NT2/D1 (cell line): ENCODE measurements around the gene CBY1.

Experiments used
- DNase-seq: peaks from one replicate; pipeline ENCODE4 v3.0.0-alpha.2; 2011; ENCODE audit warnings: low read depth, low spot score
- H3K27me3 ChIP-seq: 2 replicates; pipeline ENCODE4 v1.6.0; 2011; ENCODE audit warnings: mild to moderate bottlenecking; ENCODE audit not compliant: insufficient read length, insufficient read depth
- H3K36me3 ChIP-seq: 2 replicates; pipeline ENCODE4 v1.6.1; 2011; ENCODE audit warnings: mild to moderate bottlenecking, low read length, mixed read lengths; ENCODE audit not compliant: insufficient read depth, insufficient read length
- H3K4me1 ChIP-seq: 2 replicates; pipeline ENCODE4 v1.5.1; 2011; ENCODE audit not compliant: insufficient read depth, insufficient read length
- H3K4me3 ChIP-seq: 2 replicates; pipeline ENCODE4 v1.5.1; 2011; ENCODE audit warnings: low read depth; ENCODE audit not compliant: insufficient read length
- H3K9ac ChIP-seq: 2 replicates; pipeline ENCODE4 v1.6.0; 2011; ENCODE audit warnings: low read depth; ENCODE audit not compliant: insufficient read length
- H3K9me3 ChIP-seq: 2 replicates; pipeline ENCODE4 v1.5.1; 2011; ENCODE audit warnings: mild to moderate bottlenecking, low read length; ENCODE audit not compliant: insufficient read depth
- SUZ12 ChIP-seq: IDR thresholded peaks from 2 replicates; pipeline ENCODE4 v1.6.1; 2011; ENCODE audit not compliant: insufficient read length, insufficient read depth; ENCODE audit errors: extremely low read depth
- YY1 ChIP-seq: IDR thresholded peaks from 2 replicates; pipeline ENCODE4 v1.6.1; 2011; ENCODE audit not compliant: insufficient read length, insufficient read depth
- ZNF274 ChIP-seq: IDR thresholded peaks from 2 replicates; pipeline ENCODE4 v1.6.1; 2011; ENCODE audit warnings: mild to moderate bottlenecking, low read depth, low read length

Gene CBY1

GRCh38 chr22:38697425-38698089, 41.1 kb downstream of the CBY1 start:
- H3K9me3 ChIP-seq = no peaks in the 10 kb centered on the region
- H3K36me3 ChIP-seq = peaks cover 41% of the 10 kb centered on the region
- no peak for TF ChIP-seq SUZ12
- no peak for TF ChIP-seq ZNF274
- TF ChIP-seq YY1 = no peak
- no peak for DNase-seq
- H3K4me3 ChIP-seq = no peak overlapping the region
- no peaks in the 10 kb centered on the region for H3K27me3 ChIP-seq
- no peak overlapping the region for H3K9ac ChIP-seq
- peaks cover 3% of the 10 kb centered on the region for H3K4me1 ChIP-seq

- Histone ChIP-seq H3K4me3 (peak overlapping the region; percentile 80), H3K4me1 (peaks cover 4% of the 10 kb centered on the region)
Measured at GRCh38 chr22:38698407-38699094, 42.1 kb downstream of the CBY1 start.

GRCh38 chr22:38699143-38699542, 42.7 kb downstream of the CBY1 start:
- Histone ChIP-seq H3K4me1 (peaks cover 4% of the 10 kb centered on the region), H3K36me3 (peaks cover 29% of the 10 kb centered on the region), H3K27me3 (no peaks in the 10 kb centered on the region), H3K4me3 (peak overlapping the region; percentile 80), H3K9ac (peak overlapping the region; percentile 86), H3K9me3 (no peaks in the 10 kb centered on the region)
- DNase-seq = no peak
- TF ChIP-seq SUZ12 (no peak), ZNF274 (no peak), YY1 (no peak)

More at GRCh38 chr22:38698407-38699094, 42.1 kb downstream of the CBY1 start:
- Histone ChIP-seq H3K9ac (no peak overlapping the region), H3K27me3 (no peaks in the 10 kb centered on the region), H3K36me3 (peaks cover 33% of the 10 kb centered on the region), H3K9me3 (no peaks in the 10 kb centered on the region)
- TF ChIP-seq YY1 (no peak), SUZ12 (no peak), ZNF274 (no peak)
- DNase-seq = no peak

GRCh38 chr22:38699784-38700183, 43.3 kb downstream of the CBY1 start:
- Histone ChIP-seq H3K4me1 (peaks cover 4% of the 10 kb centered on the region), H3K36me3 (peaks cover 26% of the 10 kb centered on the region), H3K9me3 (no peaks in the 10 kb centered on the region), H3K4me3 (peak overlapping the region; percentile 80), H3K27me3 (no peaks in the 10 kb centered on the region), H3K9ac (peak overlapping the region; percentile 86)
- TF ChIP-seq SUZ12 = no peak
- no peak for TF ChIP-seq ZNF274
- TF ChIP-seq YY1 = no peak
- no peak for DNase-seq

- Histone ChIP-seq H3K27me3 (no peaks in the 10 kb centered on the region), H3K9me3 (no peaks in the 10 kb centered on the region), H3K4me3 (peak overlapping the region; percentile 80), H3K4me1 (peaks cover 4% of the 10 kb centered on the region), H3K9ac (peak overlapping the region; percentile 86), H3K36me3 (peaks cover 26% of the 10 kb centered on the region)
- DNase-seq = no peak
- no peak for TF ChIP-seq SUZ12
- no peak for TF ChIP-seq YY1
Measured at GRCh38 chr22:38700270-38700788, 43.9 kb downstream of the CBY1 start.

- DNase-seq = peak; percentile 82
- Histone ChIP-seq H3K9ac (peak within 1 kb of the TSS; percentile 86), H3K4me1 (peaks cover 4% of the 10 kb centered on the region), H3K36me3 (peaks cover 22% of the 10 kb centered on the region), H3K4me3 (peak within 1 kb of the TSS; percentile 80), H3K9me3 (no peaks in the 10 kb centered on the region), H3K27me3 (no peaks in the 10 kb centered on the region)
- TF ChIP-seq ZNF274 (no peak), SUZ12 (no peak), YY1 (no peak)
Measured at GRCh38 chr22:38700789-38701628, 44.6 kb downstream of the CBY1 start, which contains the start of gene JOSD1. TSS of gene JOSD1 (minus strand) at chr22:38700943. CDS start at chr22:38699987, 956 bp downstream.
